Fibroblast of peridontal ligament (primary cell): ENCODE measurements around the gene CAMTA1.
A peak's percentile ranks its signal among the peaks of the same experiment; 100 is the strongest.

Experiments used
- DNase-seq: peaks from one replicate; pipeline ENCODE4 v3.0.0-alpha.2; 2010; ENCODE audit errors: extremely low read depth

CAMTA1 gene

GRCh38 chr1:6958407-6959030, 173.3 kb downstream of the CAMTA1 start:
- DNase-seq = peak; percentile 14

- no peak for DNase-seq
Measured at GRCh38 chr1:6959491-6959890, 174.2 kb downstream of the CAMTA1 start.

- peak; percentile 68 for DNase-seq
Measured at GRCh38 chr1:6960291-6960811, 175.1 kb downstream of the CAMTA1 start.

GRCh38 chr1:6960860-6961259, 175.6 kb downstream of the CAMTA1 start:
- DNase-seq = peak; percentile 16

- no peak for DNase-seq
Measured at GRCh38 chr1:6961289-6961688, 176.0 kb downstream of the CAMTA1 start.

GRCh38 chr1:6961905-6962477, 176.7 kb downstream of the CAMTA1 start:
- DNase-seq = no peak

GRCh38 chr1:6962478-6962995, 177.3 kb downstream of the CAMTA1 start:
- DNase-seq = no peak

- no peak for DNase-seq
Measured at GRCh38 chr1:6962996-6963911, 178.0 kb downstream of the CAMTA1 start.

GRCh38 chr1:6963912-6964307, 178.7 kb downstream of the CAMTA1 start:
- DNase-seq = no peak

- DNase-seq = no peak
Measured at GRCh38 chr1:6965083-6965934, 180.1 kb downstream of the CAMTA1 start.

GRCh38 chr1:6965935-6966241, 180.6 kb downstream of the CAMTA1 start:
- no peak for DNase-seq

GRCh38 chr1:6966326-6966725, 181.1 kb downstream of the CAMTA1 start:
- no peak for DNase-seq

GRCh38 chr1:6967431-6968111, 182.3 kb downstream of the CAMTA1 start:
- peak; percentile 13 for DNase-seq

GRCh38 chr1:6969106-6969505, 183.9 kb downstream of the CAMTA1 start:
- no peak for DNase-seq

GRCh38 chr1:6969762-6970161, 184.5 kb downstream of the CAMTA1 start:
- DNase-seq = no peak

GRCh38 chr1:6970221-6970620, 185.0 kb downstream of the CAMTA1 start:
- no peak for DNase-seq

GRCh38 chr1:6971048-6971447, 185.8 kb downstream of the CAMTA1 start:
- no peak for DNase-seq

GRCh38 chr1:6971699-6972098, 186.4 kb downstream of the CAMTA1 start:
- no peak for DNase-seq

- DNase-seq = no peak
Measured at GRCh38 chr1:6972399-6972798, 187.1 kb downstream of the CAMTA1 start.

- no peak for DNase-seq
Measured at GRCh38 chr1:6975331-6976043, 190.2 kb downstream of the CAMTA1 start.

GRCh38 chr1:6976044-6976375, 190.8 kb downstream of the CAMTA1 start:
- DNase-seq = no peak
